ENCODE results near the gene PPP1R27. TPM values are rescaled to one million over a fixed set of nuclear protein-coding genes. Genes with fewer than 3 reads are reported as not detected.

PPP1R27 gene
- total and polyA plus RNA-seq, 4 donors = 0.17 to 0.18 TPM; not detected in 2

DNA sequence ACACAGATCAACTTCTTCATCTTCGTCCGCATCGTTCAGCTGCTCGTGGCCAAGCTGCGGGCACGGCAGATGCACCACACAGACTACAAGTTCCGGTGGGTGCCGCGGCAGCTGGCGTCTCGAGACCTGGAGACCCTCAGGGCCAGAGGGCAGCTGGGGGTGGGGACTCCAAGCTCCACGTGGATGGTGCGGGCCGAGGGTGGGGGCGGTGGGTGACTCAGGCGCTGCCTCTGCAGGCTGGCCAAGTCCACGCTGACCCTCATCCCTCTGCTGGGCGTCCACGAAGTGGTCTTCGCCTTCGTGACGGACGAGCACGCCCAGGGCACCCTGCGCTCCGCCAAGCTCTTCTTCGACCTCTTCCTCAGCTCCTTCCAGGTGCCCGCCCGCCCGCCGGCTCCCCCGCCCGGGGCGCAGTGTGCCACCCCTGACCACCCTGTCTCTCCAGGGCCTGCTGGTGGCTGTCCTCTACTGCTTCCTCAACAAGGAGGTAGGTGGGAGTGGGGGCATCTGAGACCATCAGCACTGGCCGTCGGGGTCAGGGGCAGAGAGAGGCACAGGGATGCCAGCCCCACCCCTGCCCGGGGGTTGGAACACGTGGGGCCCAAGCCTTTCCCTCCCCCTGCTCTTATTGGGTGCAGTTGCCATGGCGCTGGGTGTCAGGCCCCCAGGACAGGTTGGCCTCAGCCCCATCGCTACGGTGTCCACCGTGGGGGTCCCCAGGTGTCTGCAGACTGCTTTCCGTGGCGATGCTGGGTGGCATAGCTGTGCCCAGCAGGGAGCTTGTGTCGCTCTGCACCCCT lies 22.1 kb downstream of the PPP1R27 start:
- H3K4me1 ChIP-seq (ENCODE audit: control insufficient read depth, insufficient read depth, low read length) = no peaks in the 10 kb centered on the region
- H3K27me3 ChIP-seq (ENCODE audit: control insufficient read depth, insufficient read depth, low read length) = peaks cover 4% of the 10 kb centered on the region
- DNase-seq (ENCODE audit: low read depth in 4 of 6, low spot score in 6 of 6) = no peak
- H3K9me3 ChIP-seq (ENCODE audit: control insufficient read depth, insufficient read depth, low read length) = no peaks in the 10 kb centered on the region
- WGBS (ENCODE audit: insufficient coverage) = 87% methylated on average over 38 of the region's 45 CpGs
- H3K27ac ChIP-seq (ENCODE audit: low read depth, low read length) = no peak overlapping the region
- no peaks in the 10 kb centered on the region for H3K36me3 ChIP-seq (ENCODE audit: control insufficient read depth, insufficient read depth, low read length)
- H3K4me3 ChIP-seq (ENCODE audit: low read depth, low read length) = no peak overlapping the region

DNA sequence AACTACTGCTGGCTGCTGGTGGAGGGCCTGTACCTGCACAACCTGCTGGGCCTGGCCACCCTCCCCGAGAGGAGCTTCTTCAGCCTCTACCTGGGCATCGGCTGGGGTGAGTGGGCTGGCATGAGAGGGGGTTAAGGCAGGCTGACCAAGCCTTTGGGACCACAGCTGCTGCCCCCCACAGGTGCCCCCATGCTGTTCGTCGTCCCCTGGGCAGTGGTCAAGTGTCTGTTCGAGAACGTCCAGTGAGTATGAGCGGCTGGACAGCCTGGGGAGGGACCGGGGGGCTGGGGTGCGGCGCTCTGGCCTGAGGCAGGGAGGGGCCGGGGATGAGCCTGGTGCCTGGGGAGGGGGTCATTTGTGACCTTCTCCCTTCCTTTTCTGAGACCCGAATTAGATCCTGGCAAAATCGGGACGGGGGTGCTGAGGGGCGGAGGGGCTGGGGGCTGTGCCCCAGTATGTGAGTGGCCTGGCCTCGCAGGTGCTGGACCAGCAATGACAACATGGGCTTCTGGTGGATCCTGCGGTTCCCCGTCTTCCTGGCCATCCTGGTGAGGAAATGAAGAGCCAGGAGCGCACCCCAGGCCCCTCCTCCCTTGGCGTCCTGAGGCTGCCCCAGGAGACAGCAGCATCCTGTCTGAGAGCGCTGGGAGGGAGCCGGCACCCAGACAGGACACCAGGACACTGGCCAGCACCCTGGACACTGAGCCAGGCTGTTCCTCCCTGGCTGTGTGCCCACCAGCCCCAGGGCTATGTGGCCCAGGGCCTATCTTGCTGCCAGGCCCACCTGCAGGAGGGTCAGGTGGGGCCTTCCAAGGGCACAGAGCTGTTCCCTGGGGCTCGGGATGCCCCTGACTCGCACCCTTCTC lies 22.9 kb downstream of the PPP1R27 start:
- Histone ChIP-seq H3K27me3 (ENCODE audit: control insufficient read depth, insufficient read depth, low read length) (peaks cover 11% of the 10 kb centered on the region), H3K4me1 (ENCODE audit: control insufficient read depth, insufficient read depth, low read length) (no peaks in the 10 kb centered on the region), H3K9me3 (ENCODE audit: control insufficient read depth, insufficient read depth, low read length) (no peaks in the 10 kb centered on the region), H3K36me3 (ENCODE audit: control insufficient read depth, insufficient read depth, low read length) (no peaks in the 10 kb centered on the region), H3K4me3 (ENCODE audit: low read depth, low read length) (no peak overlapping the region), H3K27ac (ENCODE audit: low read depth, low read length) (no peak overlapping the region)
- DNase-seq (ENCODE audit: low read depth in 4 of 6, low spot score in 6 of 6) = no peak
- WGBS (ENCODE audit: insufficient coverage) = 79% methylated on average over 21 of the region's 24 CpGs

DNA sequence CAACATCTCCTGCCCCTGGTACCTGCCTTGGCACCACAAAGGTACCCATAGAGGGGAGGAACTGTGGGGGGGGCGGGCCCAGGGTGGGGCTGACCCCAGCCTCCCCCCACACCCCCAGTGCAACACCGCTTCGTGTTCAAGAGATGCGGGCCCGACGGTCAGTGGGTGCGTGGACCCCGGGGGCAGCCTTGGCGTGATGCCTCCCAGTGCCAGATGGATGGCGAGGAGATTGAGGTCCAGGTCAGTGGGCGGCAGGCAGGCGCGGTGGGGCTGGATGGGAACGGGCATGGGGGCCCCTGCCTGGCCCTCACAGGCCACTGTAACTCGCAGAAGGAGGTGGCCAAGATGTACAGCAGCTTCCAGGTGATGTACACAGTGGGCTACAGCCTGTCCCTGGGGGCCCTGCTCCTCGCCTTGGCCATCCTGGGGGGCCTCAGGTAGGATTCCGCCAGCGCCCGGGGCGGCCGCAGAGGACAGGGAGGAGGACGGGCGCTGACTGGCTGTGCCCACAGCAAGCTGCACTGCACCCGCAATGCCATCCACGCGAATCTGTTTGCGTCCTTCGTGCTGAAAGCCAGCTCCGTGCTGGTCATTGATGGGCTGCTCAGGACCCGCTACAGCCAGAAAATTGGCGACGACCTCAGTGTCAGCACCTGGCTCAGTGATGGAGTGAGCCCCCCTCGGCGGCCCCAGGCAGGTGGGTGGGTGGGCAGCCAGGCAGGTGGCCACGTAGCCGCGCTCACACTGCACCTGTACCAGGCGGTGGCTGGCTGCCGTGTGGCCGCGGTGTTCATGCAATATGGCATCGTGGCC lies 23.8 kb downstream of the PPP1R27 start:
- peaks cover 19% of the 10 kb centered on the region for H3K27me3 ChIP-seq (ENCODE audit: control insufficient read depth, insufficient read depth, low read length)
- no peak for DNase-seq (ENCODE audit: low read depth in 4 of 6, low spot score in 6 of 6)
- no peaks in the 10 kb centered on the region for H3K36me3 ChIP-seq (ENCODE audit: control insufficient read depth, insufficient read depth, low read length)
- no peak overlapping the region for H3K4me3 ChIP-seq (ENCODE audit: low read depth, low read length)
- 88% methylated on average over 41 of the region's 42 CpGs for WGBS (ENCODE audit: insufficient coverage)
- no peaks in the 10 kb centered on the region for H3K4me1 ChIP-seq (ENCODE audit: control insufficient read depth, insufficient read depth, low read length)
- no peaks in the 10 kb centered on the region for H3K9me3 ChIP-seq (ENCODE audit: control insufficient read depth, insufficient read depth, low read length)
- no peak overlapping the region for H3K27ac ChIP-seq (ENCODE audit: low read depth, low read length)

DNA sequence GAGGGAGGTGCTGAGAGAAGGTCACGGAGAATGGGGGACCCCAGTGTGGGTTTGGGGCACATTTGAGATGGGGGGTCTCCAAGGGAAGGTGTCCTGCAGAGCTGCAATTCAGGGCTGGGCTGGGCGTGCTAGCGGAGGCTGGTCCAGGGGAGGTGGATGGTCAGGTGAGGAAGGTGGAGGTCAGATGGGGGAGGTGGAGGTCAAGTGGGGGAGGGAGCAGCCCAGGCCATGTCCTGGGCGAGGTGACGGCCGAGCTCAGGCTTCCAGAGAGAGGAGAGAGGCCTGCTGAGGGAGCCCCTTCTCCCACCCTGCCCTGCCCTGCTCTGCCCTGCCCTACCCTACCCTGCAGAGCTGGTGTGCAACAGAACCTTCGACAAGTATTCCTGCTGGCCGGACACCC lies 24.4 kb downstream of the PPP1R27 start:
- 73% methylated on average over 6 of the region's 8 CpGs for WGBS (ENCODE audit: insufficient coverage)
- Histone ChIP-seq H3K27ac (ENCODE audit: low read depth, low read length) (no peak overlapping the region), H3K4me1 (ENCODE audit: control insufficient read depth, insufficient read depth, low read length) (no peaks in the 10 kb centered on the region), H3K36me3 (ENCODE audit: control insufficient read depth, insufficient read depth, low read length) (no peaks in the 10 kb centered on the region), H3K27me3 (ENCODE audit: control insufficient read depth, insufficient read depth, low read length) (peaks cover 25% of the 10 kb centered on the region), H3K4me3 (ENCODE audit: low read depth, low read length) (no peak overlapping the region), H3K9me3 (ENCODE audit: control insufficient read depth, insufficient read depth, low read length) (no peaks in the 10 kb centered on the region)
- DNase-seq (ENCODE audit: low read depth in 4 of 6, low spot score in 6 of 6) = no peak

DNA sequence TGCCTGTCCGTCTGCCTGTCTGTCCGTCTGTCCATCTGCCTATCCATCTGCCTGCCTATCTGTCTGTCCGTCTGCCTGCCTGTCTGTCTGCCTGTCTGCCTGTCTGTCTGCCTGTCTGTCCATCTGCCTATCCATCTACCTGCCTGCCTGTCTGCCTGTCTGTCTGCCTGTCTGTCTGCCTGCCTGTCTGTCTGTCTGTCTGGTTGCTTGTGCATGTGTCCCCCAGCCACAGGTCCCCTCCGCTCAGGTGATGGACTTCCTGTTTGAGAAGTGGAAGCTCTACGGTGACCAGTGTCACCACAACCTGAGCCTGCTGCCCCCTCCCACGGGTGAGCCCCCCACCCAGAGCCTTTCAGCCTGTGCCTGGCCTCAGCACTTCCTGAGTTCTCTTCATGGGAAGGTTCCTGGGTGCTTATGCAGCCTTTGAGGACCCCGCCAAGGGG lies 25.3 kb downstream of the PPP1R27 start:
- DNase-seq (ENCODE audit: low read depth in 4 of 6, low spot score in 6 of 6) = no peak
- Histone ChIP-seq H3K9me3 (ENCODE audit: control insufficient read depth, insufficient read depth, low read length) (no peaks in the 10 kb centered on the region), H3K4me1 (ENCODE audit: control insufficient read depth, insufficient read depth, low read length) (peaks cover 3% of the 10 kb centered on the region), H3K27ac (ENCODE audit: low read depth, low read length) (no peak overlapping the region), H3K4me3 (ENCODE audit: low read depth, low read length) (no peak overlapping the region), H3K27me3 (ENCODE audit: control insufficient read depth, insufficient read depth, low read length) (peaks cover 33% of the 10 kb centered on the region), H3K36me3 (ENCODE audit: control insufficient read depth, insufficient read depth, low read length) (no peaks in the 10 kb centered on the region)
- WGBS (ENCODE audit: insufficient coverage) = 85% methylated on average over 7 of the region's 7 CpGs

DNA sequence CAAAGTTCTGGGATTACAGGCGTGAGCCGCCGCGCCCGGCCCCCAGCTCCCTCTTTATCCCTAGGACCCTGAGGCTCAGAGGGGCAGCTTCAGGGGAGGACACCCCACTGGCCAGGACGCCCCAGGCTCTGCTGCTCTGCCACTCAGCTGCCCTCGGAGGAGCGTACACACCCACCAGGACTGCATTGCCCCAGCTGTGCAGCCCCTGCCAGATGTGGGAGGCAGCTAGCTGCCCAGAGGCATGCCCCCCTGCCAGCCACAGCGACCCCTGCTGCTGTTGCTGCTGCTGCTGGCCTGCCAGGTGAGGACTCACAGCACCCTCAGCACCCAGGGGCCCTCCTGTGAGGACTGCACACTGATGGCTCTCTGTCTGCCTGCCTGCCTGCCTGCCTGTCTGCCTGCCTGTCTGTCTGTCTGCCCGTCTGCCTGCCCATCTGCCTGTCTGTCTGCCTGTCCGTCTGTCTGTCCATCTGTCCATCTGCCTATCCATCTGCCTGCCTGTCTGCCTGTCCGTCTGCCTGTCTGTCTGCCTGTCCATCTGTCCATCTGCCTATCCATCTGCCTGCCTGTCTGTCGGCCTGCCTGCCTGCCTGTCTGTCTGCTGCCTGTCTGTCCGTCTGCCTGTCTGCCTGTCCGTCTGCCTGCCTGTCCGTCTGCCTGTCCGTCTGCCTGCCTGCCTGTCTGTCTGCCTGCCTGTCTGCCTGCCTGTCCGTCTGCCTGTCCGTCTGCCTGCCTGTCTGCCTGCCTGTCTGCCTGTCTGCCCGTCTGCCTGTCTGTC lies 25.9 kb downstream of the PPP1R27 start:
- Histone ChIP-seq H3K27ac (ENCODE audit: low read depth, low read length) (no peak overlapping the region), H3K9me3 (ENCODE audit: control insufficient read depth, insufficient read depth, low read length) (no peaks in the 10 kb centered on the region), H3K27me3 (ENCODE audit: control insufficient read depth, insufficient read depth, low read length) (peaks cover 37% of the 10 kb centered on the region), H3K36me3 (ENCODE audit: control insufficient read depth, insufficient read depth, low read length) (no peaks in the 10 kb centered on the region), H3K4me1 (ENCODE audit: control insufficient read depth, insufficient read depth, low read length) (peaks cover 3% of the 10 kb centered on the region), H3K4me3 (ENCODE audit: low read depth, low read length) (no peak overlapping the region)
- no peak for DNase-seq (ENCODE audit: low read depth in 4 of 6, low spot score in 6 of 6)
- 82% methylated on average over 20 of the region's 20 CpGs for WGBS (ENCODE audit: insufficient coverage)

DNA sequence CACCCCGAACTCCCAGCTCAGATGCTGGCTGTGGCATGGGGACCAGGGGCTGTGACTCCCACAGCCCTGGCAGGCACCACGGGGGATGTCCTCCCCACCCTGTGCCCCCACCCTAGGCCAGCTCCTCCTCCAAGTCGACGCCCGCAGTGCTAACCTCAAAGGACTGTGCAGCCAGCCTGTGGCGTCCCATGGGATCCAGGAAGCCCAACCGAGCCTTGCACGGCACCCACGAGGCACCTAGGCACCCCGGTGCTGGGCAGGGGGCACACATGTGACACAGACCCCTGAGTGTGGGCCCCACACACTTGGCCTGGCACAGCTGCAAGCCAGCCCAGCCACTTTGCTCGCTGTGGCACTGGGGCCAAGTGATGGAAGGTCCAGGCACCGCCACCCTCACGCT lies 27.0 kb downstream of the PPP1R27 start:
- Histone ChIP-seq H3K27ac (ENCODE audit: low read depth, low read length) (no peak overlapping the region), H3K4me3 (ENCODE audit: low read depth, low read length) (no peak overlapping the region), H3K27me3 (ENCODE audit: control insufficient read depth, insufficient read depth, low read length) (peaks cover 46% of the 10 kb centered on the region), H3K36me3 (ENCODE audit: control insufficient read depth, insufficient read depth, low read length) (no peaks in the 10 kb centered on the region), H3K9me3 (ENCODE audit: control insufficient read depth, insufficient read depth, low read length) (no peaks in the 10 kb centered on the region), H3K4me1 (ENCODE audit: control insufficient read depth, insufficient read depth, low read length) (peaks cover 10% of the 10 kb centered on the region)
- 75% methylated on average over 12 of the region's 13 CpGs for WGBS (ENCODE audit: insufficient coverage)
- DNase-seq (ENCODE audit: low read depth in 4 of 6, low spot score in 6 of 6) = no peak

DNA sequence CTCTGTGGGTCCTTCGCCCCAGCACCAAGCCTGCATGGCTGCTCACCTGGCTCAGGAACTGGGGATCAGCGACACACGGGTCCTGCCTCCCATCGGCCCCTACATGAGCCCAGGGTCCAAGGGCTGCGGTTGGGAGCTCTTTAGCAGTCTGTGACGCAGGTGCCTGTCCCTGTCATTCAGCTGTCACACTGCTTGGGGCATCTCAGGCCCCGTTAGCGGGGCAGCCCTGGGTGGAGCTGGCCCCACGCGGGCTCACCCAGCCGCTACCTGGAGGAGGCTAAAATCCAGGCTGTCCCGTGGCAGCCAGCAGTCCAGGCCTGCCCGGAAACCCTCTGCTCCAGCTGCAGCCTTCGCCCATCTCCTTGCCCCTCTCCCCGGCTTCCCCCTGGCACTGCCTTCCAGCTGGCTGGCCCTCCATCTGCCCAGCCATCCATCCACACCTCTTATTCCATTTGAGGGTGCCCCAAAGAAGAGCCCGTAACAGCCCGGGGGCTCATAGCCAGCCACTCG lies 27.6 kb downstream of the PPP1R27 start:
- Histone ChIP-seq H3K4me3 (ENCODE audit: low read depth, low read length) (no peak overlapping the region), H3K4me1 (ENCODE audit: control insufficient read depth, insufficient read depth, low read length) (peaks cover 10% of the 10 kb centered on the region), H3K36me3 (ENCODE audit: control insufficient read depth, insufficient read depth, low read length) (no peaks in the 10 kb centered on the region), H3K9me3 (ENCODE audit: control insufficient read depth, insufficient read depth, low read length) (no peaks in the 10 kb centered on the region), H3K27ac (ENCODE audit: low read depth, low read length) (no peak overlapping the region), H3K27me3 (ENCODE audit: control insufficient read depth, insufficient read depth, low read length) (peaks cover 52% of the 10 kb centered on the region)
- no peak for DNase-seq (ENCODE audit: low read depth in 4 of 6, low spot score in 6 of 6)
- 65% methylated on average over 18 of the region's 18 CpGs for WGBS (ENCODE audit: insufficient coverage)

Data from spinal cord (tissue), 10 donors.